CD14-positive monocyte (primary cell): ENCODE results near the gene NEK4. TPM values are rescaled to one million over a fixed set of nuclear protein-coding genes. Genes with fewer than 3 reads are reported as not detected.

Experiments
- DNase-seq, 3 donors: peaks; one replicate each; pipeline ENCODE4 v3.0.0-alpha.2; 2011 to 2022
- H2AFZ ChIP-seq: 2 replicates; pipeline ENCODE4 v1.6.0; 2012; ENCODE audit warnings: mild to moderate bottlenecking, low read depth, low read length, inconsistent platforms; ENCODE audit not compliant: insufficient read depth, poor library complexity, severe bottlenecking
- H3K27ac ChIP-seq, 2 donors: 1 replicate in 1 of 2; 2 replicates in 1 of 2; pipeline ENCODE4 v1.5.1; 2012 to 2013; ENCODE audit warnings: low read length in 2 of 2, control low read depth in 1 of 2, inconsistent platforms in 1 of 2, low read depth in 1 of 2, mild to moderate bottlenecking in 1 of 2
- H3K27me3 ChIP-seq, 2 donors: one replicate each; pipeline versions ENCODE4 v1.6.0 to v1.6.1; 2011 to 2013; ENCODE audit warnings: low read length in 2 of 2; ENCODE audit not compliant: control insufficient read depth in 2 of 2, insufficient read depth in 2 of 2
- H3K36me3 ChIP-seq, 2 donors: replicated peaks in 1 of 2; 1 replicate in 1 of 2; 2 replicates in 1 of 2; pipeline versions ENCODE4 v1.5.1 to v1.6.1; 2012 to 2013; ENCODE audit warnings: low read length in 2 of 2, control low read depth in 1 of 2, inconsistent platforms in 1 of 2, mild to moderate bottlenecking in 1 of 2; ENCODE audit not compliant: insufficient read depth in 2 of 2, control insufficient read depth in 1 of 2
- H3K4me1 ChIP-seq, 2 donors: 1 replicate in 1 of 2; 2 replicates in 1 of 2; pipeline versions ENCODE4 v1.5.1 to v1.6.1; 2012 to 2013; ENCODE audit warnings: low read length in 2 of 2, control low read depth in 1 of 2, inconsistent platforms in 1 of 2, mild to moderate bottlenecking in 1 of 2, moderate library complexity in 1 of 2; ENCODE audit not compliant: insufficient read depth in 2 of 2, control insufficient read depth in 1 of 2
- H3K4me2 ChIP-seq: replicated peaks from 2 replicates; pipeline ENCODE3; 2012; ENCODE audit warnings: low read length, moderate library complexity, mild to moderate bottlenecking; ENCODE audit not compliant: poor library complexity, severe bottlenecking; ENCODE audit errors: extremely low read depth
- H3K4me3 ChIP-seq, 3 experiments: fragments of 200-600 bp in 1 of 3; sonication (generic) in 1 of 3; replicated peaks in 1 of 3; 1 replicate in 2 of 3; 2 replicates in 1 of 3; pipeline ENCODE4 v1.5.1; 2011 to 2013; ENCODE audit warnings: low read length in 3 of 3, mild to moderate bottlenecking in 3 of 3, control low read depth in 2 of 3, low read depth in 2 of 3, inconsistent platforms in 1 of 3, moderate library complexity in 1 of 3
- H3K79me2 ChIP-seq: 2 replicates; pipeline ENCODE4 v1.6.0; 2012; ENCODE audit warnings: mild to moderate bottlenecking, control low read depth, inconsistent platforms, low read length, moderate library complexity; ENCODE audit not compliant: insufficient read depth
- H3K9ac ChIP-seq: 2 replicates; pipeline ENCODE4 v1.6.0; 2017; ENCODE audit warnings: low read length, mild to moderate bottlenecking; ENCODE audit not compliant: insufficient read depth, poor library complexity, severe bottlenecking
- H3K9me3 ChIP-seq, 2 donors: replicated peaks in 1 of 2; 1 replicate in 1 of 2; 2 replicates in 1 of 2; pipeline versions ENCODE4 v1.5.1 to v1.6.1; 2012 to 2013; ENCODE audit warnings: low read length in 2 of 2, control low read depth in 1 of 2; ENCODE audit not compliant: control insufficient read depth in 1 of 2, insufficient read depth in 1 of 2
- H4K20me1 ChIP-seq: 2 replicates; pipeline ENCODE4 v1.6.0; 2012; ENCODE audit warnings: mild to moderate bottlenecking, low read length, control low read depth, moderate library complexity; ENCODE audit not compliant: insufficient read depth
- H3K27ac Mint-ChIP-seq, 7 donors: one replicate each; pipeline ENCODE4 v1.8.0; 2020; ENCODE audit warnings: mild to moderate bottlenecking in 7 of 7, mixed read lengths in 7 of 7, moderate library complexity in 6 of 7, inconsistent platforms in 2 of 7
- H3K27me3 Mint-ChIP-seq, 3 donors: one replicate each; pipeline ENCODE4 v1.8.0; 2021 to 2022; ENCODE audit warnings: low read depth in 3 of 3, mild to moderate bottlenecking in 3 of 3, mixed read lengths in 3 of 3, moderate library complexity in 3 of 3, inconsistent platforms in 1 of 3
- H3K36me3 Mint-ChIP-seq, 2 donors: one replicate each; pipeline ENCODE4 v1.8.0; 2020; ENCODE audit warnings: mixed read lengths in 2 of 2, inconsistent platforms in 1 of 2, mild to moderate bottlenecking in 1 of 2
- H3K4me1 Mint-ChIP-seq: one replicate; pipeline ENCODE4 v1.8.0; 2020; ENCODE audit warnings: mild to moderate bottlenecking, mixed read lengths
- H3K4me3 Mint-ChIP-seq, 2 donors: one replicate each; pipeline ENCODE4 v1.8.0; 2020; ENCODE audit warnings: mild to moderate bottlenecking in 2 of 2, mixed read lengths in 2 of 2, moderate library complexity in 1 of 2
- H3K9me3 Mint-ChIP-seq, 7 donors: one replicate each; pipeline ENCODE4 v1.8.0; 2020 to 2022; ENCODE audit warnings: mixed read lengths in 7 of 7, mild to moderate bottlenecking in 6 of 7, moderate library complexity in 6 of 7, inconsistent platforms in 2 of 7
- WGBS: methylation state at CpG from one replicate; pipeline ENCODE4 v1.1.5; 2013; ENCODE audit warnings: missing lambda C conversion rate; ENCODE audit not compliant: insufficient coverage; 5-methylcytosine and 5-hydroxymethylcytosine counted together
- intact Hi-C, 2 donors: fragments of 100-400 bp; cut with micrococcal nuclease; formaldehyde crosslinking; loops; one replicate each; pipeline versions ENCODE4 v1.15.0 to v1.15.1; 2023
- polyA plus RNA-seq, 3 donors: library from polyadenylated mRNA; depleted of rRNA in 1 of 3; unstranded in 2 of 3; stranded (reverse) in 1 of 3; fragments of 300-500 nt in 2 of 3; fragments of >200 nt in 1 of 3; fragmentation: Illumina TruSeq in 2 of 3; gene quantifications; 1 replicate in 2 of 3; 2 replicates in 1 of 3; pipeline ENCODE4 v1.2.3, GENCODE V29; 2012 to 2021
- TF ChIP-seq, protein P1 (sequence below): fragments of 200-600 bp; IDR thresholded peaks from one replicate; pipeline ENCODE4 v1.8.0; 2022; ENCODE audit warnings: antibody characterized with exemption, mild to moderate bottlenecking

Gene NEK4
- polyA plus RNA-seq, 3 donors = 13.7 to 17.5 (median 17.4) TPM

- Histone ChIP-seq H3K4me2 (no peak overlapping the region), H3K4me3 (no peak overlapping the region), H3K9me3 (no peaks in the 10 kb centered on the region), H3K36me3 (no peaks in the 10 kb centered on the region), H3K27me3 (no peaks in the 10 kb centered on the region), H3K9ac (no peak overlapping the region), H2AFZ (no peak overlapping the region), H3K27ac (no peak overlapping the region), H4K20me1 (no peaks in the 10 kb centered on the region), H3K79me2 (no peaks in the 10 kb centered on the region), H3K4me1 (no peaks in the 10 kb centered on the region)
- no peak overlapping the region for H3K27ac Mint-ChIP-seq
- no peaks in the 10 kb centered on the region for H3K9me3 Mint-ChIP-seq
- intact Hi-C loops = no loop called here
- WGBS = 95% methylated on average over 2 of the region's 2 CpGs
- DNase-seq = no peak
- H3K27me3 Mint-ChIP-seq = peaks cover 0 to 7% (median 2%) of the 10 kb centered on the region in 3 donors
- peaks cover 5% of the 10 kb centered on the region for H3K4me1 Mint-ChIP-seq
- no peaks in the 10 kb centered on the region for H3K36me3 Mint-ChIP-seq
- H3K4me3 Mint-ChIP-seq = no peak overlapping the region
- TF ChIP-seq, protein P1, sequence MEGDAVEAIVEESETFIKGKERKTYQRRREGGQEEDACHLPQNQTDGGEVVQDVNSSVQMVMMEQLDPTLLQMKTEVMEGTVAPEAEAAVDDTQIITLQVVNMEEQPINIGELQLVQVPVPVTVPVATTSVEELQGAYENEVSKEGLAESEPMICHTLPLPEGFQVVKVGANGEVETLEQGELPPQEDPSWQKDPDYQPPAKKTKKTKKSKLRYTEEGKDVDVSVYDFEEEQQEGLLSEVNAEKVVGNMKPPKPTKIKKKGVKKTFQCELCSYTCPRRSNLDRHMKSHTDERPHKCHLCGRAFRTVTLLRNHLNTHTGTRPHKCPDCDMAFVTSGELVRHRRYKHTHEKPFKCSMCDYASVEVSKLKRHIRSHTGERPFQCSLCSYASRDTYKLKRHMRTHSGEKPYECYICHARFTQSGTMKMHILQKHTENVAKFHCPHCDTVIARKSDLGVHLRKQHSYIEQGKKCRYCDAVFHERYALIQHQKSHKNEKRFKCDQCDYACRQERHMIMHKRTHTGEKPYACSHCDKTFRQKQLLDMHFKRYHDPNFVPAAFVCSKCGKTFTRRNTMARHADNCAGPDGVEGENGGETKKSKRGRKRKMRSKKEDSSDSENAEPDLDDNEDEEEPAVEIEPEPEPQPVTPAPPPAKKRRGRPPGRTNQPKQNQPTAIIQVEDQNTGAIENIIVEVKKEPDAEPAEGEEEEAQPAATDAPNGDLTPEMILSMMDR = no peak
These were observed 38.4 kb upstream of the NEK4 start for GRCh38 chr3:52809149-52809548.

- TF ChIP-seq, protein P1 = no peak
- Histone ChIP-seq H3K4me2 (no peak overlapping the region), H3K4me1 (no peaks in the 10 kb centered on the region), H3K36me3 (no peaks in the 10 kb centered on the region), H4K20me1 (no peaks in the 10 kb centered on the region), H3K27ac (no peak overlapping the region), H3K9me3 (no peaks in the 10 kb centered on the region), H3K27me3 (no peaks in the 10 kb centered on the region), H3K4me3 (no peak overlapping the region), H3K9ac (no peak overlapping the region), H2AFZ (no peak overlapping the region), H3K79me2 (no peaks in the 10 kb centered on the region)
- Mint-ChIP-seq H3K4me1 (peaks cover 5% of the 10 kb centered on the region), H3K27me3 (peaks cover 0 to 3% (median 3%) of the 10 kb centered on the region in 3 donors), H3K36me3 (no peaks in the 10 kb centered on the region), H3K9me3 (no peaks in the 10 kb centered on the region), H3K4me3 (no peak overlapping the region), H3K27ac (no peak overlapping the region)
- intact Hi-C loops = no loop called here
- DNase-seq = no peak
- WGBS = 96% methylated on average over 4 of the region's 19 CpGs
These were observed 34.7 kb upstream of the NEK4 start for GRCh38 chr3:52805270-52806039.
